Right hindlimb (tissue), 1 donor: Measurements from ENCODE around the gene ISM2.
"Not testable (repeated sequence)": the region's sequence is repeated elsewhere in the genome, so short reads cannot be mapped to it uniquely, and the experiment has no call there.

ENCODE experiments used
- DNase-seq: peaks from one replicate; pipeline ENCODE4 v3.0.0-alpha.2; 2018

Gene ISM2

DNA sequence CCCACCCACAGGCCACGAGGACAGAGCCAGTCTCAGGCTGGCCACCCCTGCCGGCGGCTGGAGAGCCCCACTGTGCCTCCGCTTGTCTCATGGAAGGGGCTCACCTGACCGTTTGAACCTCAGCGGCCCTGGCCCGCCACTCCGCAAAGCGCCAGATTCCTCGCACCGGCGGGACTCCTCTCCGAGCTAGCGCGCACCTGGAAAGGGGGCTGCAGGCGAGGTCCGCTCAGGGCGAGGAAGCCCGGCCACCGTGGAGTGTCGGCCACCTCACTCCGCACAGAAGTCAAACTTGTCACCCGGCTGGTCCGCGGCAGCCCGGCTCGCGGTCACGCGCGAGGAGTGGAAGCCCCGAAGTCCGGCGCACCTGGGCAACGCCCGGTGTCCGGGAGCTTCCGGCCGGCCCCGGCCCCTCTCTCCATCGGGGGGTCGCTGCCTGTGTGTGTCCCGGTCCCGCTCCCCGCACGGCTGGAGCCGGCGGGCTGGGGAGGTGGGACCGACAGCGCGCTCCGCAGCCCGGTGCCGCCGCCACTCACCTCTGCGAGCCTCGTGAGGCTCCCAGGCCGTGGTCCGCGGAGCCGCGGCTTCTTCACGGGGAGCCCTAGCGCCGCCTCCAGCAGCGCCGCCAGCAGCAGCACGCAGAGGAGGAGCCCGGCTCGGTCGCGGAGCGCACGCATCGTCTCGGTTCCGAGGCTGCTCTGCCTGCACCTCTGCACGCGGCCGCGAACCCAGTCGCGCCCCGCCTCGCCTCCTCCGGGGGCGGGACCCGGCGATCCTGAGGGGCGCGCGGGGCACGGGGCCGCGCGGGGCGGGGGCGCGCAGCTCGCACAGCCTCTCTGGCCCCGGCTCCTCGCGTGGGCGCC, at the start of gene ISM2:
Gene ISM2, minus strand, starts transcription at position 697 of the 860 bp plus-strand sequence. Its CDS starts 23 bp downstream, at position 674.
- peak; percentile 41 for DNase-seq

DNA sequence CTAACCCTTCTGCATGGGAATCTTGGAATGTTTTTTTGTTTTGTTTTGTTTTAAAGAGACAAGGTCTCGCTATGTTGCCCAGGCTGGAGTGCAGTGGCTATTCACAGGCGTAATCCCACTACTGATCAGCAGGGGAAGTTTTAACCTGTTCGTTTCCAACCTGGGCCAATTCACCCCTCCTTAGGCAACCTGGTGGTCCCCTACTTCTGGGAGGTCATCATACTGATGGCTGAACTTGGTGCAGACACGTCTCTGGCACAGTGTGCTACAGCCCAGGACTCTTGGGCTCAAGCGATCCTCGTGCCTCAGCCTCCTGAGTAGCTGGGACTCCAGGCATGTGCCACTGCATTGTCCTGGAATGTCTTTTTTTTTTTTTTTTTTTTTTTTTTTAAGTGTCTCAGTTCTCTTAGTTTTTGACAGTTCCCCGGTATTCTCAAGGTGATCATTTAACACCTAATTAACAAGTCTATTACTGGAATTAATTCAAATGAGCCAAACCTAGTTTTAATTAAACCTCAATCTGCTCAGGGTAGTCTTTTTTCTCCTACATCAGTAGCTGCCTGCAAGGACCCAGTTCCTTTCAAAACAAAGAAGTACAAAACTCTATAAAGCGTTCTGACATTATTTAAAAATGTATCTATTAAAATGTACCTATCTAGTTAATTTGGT, 49.0 kb upstream of the ISM2 start:
- no peak for DNase-seq

DNA sequence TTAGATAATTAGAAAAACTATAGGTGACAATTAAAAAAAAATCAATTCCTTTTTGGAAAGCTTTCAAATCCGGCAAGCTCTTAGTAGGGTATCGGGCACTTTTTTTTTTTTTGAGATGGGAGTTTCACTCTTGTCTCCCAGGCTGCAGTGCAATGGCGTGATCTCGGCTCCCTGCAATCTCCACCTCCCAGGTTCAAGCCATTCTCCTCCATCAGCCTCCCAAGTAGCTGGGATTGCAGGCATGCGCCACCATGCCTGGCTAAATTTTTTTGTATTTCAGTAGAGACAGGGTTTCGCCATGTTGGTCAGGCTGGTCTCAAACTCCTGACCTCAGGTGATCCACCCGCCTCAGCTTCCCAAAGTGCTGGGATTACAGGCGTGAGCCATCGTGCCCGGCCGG, 46.6 kb upstream of the ISM2 start:
- DNase-seq: not testable (repeated sequence)

DNA sequence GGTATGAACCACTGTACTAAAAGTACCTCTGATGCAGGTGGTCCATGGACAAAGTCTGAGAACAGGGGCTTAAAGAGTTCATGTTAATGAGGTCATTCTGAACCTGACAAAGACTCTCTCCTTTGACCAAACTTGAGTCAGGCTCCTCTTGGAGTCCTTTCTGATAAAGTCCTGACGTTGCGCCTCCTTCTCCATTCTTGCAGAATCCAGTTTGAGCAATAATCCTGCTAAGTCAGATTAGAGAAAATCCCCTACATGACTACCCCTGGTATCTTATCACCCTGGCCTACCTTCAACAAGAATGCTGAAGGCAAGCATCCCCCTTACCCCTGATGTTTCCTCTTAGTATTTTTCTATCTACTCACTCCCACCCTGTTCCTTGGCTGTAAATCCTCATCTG, 46.0 kb upstream of the ISM2 start:
- no peak for DNase-seq

DNA sequence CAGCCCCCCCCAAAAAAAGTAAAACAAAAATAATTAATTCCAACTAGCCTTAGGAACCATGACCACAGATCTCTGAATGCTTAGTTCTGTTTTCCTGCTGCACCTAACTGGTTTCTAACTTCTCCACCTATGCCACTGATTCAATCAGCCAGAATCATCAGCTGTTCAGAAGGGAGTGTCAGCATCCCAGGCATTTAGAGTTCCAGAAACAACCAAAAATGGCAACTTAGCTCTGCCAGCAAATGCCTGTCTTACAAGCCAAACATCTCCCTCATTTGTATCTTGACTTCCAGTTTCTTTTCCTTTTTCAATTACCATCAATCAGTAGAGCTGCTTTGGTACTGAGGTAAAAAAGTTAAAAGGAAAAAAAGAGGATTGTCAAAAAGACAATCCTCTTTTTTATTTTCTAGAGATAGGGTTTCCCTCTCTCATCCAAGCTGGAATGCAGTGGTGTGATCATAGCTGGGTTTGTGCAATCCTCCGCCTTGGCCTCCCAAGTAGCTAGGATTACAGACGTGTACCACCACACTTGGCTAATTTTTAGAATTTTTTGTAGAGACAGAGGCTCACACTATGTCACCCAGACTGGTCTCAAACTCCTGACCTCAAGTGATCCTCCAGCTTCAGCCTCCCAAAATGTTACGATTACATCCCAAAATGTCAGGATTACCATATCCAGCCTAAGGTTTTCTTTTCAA, 45.2 kb upstream of the ISM2 start:
- DNase-seq: no peak

DNA sequence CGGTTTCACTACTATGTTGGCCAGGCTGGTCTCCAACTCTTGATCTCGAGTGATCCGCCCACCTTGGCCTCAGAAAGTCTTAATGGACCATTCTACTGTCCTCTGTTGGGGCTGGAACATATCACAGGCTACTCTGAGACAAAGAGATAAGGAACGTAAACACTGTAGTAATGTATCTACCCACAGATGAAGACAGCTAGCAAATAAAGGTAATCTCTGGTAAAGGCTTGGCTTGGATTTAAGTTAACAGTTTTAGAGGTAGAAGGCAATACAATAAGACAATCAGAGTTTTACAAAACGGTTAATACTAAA, 44.6 kb upstream of the ISM2 start:
- DNase-seq: no peak

DNA sequence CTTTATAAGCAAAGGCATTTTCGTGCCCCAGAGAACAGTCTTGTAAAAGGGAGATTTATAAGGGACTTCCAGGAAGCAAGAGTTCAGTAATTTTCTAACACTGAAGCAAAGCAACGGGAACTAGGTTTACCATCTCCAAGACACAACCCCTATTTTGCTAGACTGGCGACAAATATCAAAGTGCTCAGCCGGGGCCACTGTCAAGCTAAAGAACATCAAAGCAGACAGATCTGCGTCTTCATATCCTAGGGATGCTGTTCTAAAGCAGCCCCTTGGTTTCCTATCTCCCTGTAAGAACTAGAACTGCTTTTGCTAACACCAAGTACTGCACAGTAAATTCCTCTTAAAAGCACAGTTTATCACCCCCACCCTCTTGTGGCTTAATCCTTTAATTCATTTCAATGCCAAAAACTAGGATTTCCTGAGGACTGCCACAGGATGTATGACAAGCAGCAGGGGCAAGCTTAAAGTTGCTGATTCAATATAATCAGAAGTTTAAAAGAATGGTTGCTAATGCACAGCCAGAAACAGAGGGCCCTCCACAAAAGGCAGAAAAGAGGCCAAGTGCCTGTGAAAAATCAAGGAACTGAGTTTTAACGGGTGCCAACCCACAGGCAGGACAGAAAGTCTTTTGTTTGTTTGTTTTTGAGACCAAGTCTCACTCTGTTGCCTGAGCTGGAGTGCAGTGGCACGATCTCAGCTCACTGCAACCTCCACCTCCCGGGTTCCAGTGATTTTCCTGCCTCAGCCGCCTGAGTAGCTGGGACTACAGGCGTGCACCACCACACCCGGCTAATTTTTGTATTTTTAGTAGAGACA, 44.0 kb upstream of the ISM2 start:
- DNase-seq: no peak

DNA sequence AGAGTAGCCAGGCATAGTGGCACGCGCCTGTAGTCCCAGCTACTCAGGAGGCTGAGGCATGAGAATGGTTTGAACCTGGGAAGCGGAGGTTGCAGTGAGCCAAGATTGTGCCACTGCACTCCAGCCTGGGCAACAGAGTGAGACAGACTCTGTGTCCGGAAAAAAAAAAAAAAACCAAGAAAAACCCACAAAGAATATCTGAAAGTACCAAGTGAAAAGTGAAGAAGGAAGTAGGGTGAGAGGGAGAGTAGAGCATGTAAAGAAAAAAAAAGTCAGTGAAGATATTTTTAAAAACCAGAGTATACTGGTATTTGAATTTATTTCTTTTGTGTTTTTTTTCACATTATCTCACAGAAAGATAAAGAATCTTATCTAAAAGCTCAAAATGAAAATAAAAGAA, 43.3 kb upstream of the ISM2 start:
- no peak for DNase-seq

DNA sequence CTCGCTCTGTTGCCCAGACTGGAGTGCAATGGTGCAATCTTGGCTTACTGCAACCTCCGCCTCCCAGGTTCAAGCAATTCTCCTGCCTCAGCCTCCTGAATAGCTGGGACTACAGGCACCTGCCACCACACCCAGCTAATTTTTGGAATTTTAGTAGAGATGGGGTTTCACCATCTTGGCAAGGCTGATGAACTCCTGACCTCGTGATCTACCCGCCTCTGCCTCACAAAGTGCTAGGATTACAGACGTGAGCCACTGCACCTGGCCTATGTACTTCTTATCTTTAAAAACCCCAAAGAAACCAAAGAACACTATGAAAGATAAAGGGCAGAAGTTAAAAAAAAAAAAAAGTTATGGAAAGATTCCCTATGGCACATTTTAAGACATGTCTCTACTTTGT, 38.3 kb upstream of the ISM2 start:
- DNase-seq: not testable (repeated sequence)

DNA sequence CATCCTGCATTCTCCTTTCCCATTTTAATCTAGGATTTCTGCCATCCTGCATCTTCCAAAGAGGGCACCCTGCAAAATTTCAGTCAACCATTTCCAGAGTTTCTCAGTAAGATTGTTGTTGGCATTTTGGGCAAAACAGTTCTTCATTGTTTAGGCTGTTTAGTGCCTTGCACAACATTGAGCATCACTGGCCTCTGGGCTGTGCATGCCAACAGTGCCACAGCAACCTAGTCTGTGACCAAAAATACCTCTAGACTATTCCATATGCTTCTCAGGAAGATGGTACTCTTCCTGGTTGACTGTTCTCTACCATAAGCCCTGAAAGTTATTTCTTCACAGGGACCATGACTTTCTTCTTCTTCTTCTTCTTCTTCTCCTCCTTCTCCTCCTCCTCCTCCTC, 32.5 kb upstream of the ISM2 start:
- DNase-seq: no peak

DNA sequence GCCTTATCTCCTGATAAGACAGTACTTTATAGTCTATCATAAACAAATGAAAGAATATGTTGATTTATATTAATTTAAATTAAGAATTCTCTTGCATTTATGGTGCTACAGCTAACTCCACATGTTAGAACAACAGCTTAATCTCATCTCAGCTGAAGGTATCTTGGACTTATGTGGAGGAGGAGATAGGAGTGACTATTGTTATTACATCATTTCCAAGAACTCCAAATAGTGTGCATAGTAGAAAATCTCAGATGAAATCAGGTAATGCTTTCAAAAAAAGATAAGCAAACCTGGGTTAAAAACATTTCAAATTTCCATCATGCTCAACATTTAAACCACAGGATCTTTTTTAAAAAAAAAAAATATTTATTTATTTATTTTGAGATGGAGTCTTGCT, 31.3 kb upstream of the ISM2 start:
- DNase-seq: no peak

DNA sequence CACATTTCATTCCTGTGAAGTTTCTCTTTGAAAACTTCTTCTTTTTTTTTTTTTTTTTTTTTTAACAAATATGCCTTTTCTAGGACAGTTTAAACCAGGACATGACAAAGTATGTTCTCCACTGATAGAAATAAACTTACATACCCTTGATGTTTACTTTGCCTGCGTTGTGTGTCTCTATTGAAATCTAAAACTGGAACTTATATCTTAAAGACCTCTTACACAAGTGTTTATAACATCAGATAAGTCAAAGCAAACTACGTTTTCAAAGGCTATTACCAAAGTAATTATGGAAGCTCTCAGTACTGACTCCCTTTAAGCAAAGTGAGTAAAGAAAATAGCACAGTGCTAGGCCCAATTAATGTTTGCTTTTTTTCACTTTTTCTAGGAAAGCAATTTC, 30.6 kb upstream of the ISM2 start:
- no peak for DNase-seq

DNA sequence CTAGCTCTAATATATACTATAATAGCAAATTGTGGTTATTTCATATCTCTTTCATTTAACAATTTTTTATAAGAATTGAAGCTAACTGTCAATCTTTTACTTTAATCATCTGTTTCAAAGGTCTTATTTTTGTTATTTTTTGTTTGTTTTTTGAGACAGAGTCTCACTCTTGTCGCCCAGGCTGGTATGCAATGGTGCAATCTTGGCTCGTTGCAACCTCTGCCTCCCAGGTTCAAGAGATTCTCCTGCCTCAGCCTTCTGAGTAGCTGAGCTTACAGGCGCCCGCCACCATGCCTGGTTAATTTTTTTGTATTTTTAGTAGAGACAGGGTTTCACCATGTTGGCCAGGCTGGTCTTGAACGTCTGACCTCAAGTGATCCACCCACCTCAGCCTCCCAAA, 30.1 kb upstream of the ISM2 start:
- not testable (repeated sequence) for DNase-seq

DNA sequence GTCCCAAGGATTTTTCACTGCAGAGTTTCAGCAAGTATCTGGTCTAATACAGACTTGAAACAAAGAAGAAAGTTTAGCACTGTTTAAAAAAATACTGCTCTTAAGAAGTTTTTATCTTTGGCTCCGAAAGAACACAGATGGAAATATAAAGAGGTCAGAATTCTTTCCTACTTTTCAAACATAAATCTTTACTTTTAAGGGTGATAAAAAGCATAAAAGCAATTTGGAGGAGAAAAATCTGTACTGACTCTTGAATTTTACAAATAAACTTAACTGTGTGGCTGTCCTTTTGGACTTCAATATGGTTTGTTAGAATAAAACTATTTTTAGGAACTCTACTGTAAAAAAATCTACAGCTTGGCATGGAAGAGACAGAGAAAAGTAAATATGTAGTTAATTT, 27.6 kb upstream of the ISM2 start:
- DNase-seq: no peak

DNA sequence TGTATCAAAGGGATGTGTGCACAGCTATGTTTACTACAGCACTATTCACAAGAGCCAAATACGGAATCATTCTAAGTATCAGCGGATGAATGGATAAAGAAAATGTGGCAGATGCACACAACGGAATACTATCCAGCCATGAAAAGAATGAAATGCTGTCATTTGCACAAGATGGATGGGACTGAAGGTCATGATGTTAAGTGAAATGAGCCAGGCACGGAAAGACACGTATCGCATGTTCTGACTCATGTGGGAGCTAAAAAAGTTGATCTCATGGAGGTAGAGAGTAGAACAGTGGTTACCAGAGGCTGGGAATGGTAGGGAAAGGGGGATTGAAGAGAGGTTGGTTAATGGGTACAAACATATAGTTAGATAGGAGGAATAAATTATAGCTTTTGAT, 25.9 kb upstream of the ISM2 start:
- DNase-seq: no peak

DNA sequence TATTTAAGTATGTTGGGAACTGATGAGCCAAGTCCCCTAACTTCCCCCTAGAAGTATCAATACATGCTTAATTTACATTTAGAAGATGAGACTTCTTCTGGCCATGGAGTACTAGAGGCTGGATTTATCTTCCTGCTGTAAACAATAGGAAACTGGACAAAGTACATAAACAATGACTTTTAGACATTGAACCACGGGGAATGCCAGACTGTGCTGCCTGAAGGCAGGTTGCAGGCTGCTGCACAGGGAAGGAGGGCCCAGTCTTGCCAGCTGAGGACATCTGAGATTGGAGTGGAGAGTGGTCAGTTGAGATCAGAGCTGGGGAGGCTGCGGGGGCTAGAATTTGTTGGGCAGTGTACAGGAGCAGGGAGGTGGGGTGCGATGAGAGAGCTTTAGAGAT, 24.5 kb upstream of the ISM2 start:
- DNase-seq: no peak

DNA sequence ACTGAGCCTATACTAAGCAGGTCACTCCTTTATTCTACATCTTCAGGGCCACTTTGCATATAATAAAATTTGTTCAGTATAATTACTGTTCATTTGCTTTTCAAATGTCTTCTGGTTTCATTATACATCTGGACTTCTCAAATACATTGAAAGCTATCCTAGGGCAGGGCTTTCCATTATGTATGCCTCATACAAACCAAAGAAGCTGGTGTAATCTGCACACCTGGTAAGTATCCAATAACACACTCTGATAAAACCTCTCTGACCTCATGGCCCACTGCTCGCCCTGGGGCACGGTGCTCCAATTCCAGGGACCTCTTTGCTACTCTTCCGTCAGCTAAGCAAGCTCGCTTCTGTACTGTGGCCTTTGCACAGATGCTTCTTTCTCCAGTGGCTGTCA, 21.9 kb upstream of the ISM2 start:
- no peak for DNase-seq

DNA sequence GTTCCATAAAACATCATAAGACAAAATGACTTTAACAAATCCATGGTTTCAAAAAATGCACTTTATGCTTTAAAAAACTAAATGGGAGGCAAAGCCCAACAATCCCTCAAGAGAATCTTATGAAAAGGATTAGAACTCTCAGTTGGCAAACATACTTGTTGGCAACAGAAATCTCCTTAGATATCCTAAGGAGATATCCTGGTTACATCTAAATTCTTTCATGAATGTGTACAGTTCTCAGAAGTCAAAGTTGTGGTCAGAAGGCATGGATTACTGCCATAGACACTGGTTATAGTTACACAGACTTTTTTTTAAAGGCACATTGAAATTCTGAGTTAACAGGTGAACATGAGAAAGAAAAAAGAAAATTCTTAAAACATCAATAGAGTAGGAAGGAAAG, 17.5 kb upstream of the ISM2 start:
- no peak for DNase-seq

DNA sequence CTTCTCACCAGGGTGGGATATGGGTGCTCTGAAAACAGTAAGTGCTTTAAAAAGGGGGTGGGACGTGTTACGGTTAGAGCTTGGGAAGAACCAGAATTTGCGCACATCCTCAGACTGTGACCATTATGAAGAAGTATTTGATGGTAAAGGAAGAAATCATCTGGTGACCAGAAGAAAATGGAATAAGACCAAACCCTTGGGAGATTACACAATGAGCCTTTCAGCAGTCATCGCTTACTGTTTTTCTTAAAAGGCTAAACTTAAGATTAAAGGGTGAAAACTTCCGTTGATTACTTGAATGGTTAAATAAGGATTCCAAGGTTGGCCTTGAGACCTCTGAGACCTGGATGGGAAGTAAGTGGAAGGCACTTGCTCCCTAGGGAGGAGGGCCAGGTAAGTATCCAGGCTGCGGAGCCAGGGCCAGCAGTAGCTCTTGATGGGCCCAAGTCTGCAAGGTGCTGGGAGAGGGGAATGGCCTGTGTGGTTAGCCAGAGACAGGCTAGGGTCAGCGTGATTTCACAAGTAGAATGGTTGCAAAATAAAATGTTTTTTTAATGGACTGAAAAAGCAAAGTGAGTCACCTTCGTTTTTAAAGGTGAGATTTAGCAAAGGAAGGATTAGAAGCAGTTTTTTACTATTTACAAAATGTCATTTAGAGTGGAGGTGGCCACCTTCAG, 13.0 kb upstream of the ISM2 start:
- DNase-seq: no peak

DNA sequence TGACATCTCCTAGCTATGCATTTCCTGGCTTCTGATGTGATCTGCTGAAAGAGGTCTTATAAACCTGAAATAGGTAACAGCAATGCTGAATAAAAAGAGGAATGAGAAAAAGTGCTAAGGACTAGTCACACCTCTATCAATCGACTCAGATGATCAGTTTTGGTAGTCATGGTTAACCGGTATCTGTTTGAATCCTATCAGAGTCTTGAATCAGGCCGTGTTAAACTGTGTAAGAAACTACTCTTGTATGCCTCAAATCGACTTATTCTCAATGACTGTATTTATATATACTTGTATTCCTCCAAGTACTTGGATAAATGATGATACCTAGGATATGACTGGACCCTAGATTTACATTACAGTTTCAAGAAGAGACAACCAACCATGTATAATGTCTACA, 10.8 kb upstream of the ISM2 start:
- no peak for DNase-seq

DNA sequence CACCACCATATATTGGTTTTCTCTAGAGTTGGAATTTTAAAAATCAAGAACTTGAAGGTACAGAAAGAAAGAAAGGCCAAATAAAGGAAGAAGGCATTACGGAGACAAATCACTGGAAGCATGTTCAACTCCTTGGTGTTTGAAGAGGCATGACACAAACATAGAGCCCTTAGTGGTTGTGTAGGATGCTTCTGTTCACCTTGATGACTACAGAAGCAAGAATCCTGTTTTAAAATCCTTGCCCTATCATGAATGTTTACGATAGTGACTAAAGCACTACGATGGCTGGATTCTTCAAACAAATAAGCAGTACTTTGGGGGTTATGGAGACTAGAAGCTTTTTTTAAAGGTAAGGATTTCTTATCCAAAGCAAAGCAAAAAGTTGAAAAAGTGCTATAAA, 10.3 kb upstream of the ISM2 start:
- DNase-seq: no peak

DNA sequence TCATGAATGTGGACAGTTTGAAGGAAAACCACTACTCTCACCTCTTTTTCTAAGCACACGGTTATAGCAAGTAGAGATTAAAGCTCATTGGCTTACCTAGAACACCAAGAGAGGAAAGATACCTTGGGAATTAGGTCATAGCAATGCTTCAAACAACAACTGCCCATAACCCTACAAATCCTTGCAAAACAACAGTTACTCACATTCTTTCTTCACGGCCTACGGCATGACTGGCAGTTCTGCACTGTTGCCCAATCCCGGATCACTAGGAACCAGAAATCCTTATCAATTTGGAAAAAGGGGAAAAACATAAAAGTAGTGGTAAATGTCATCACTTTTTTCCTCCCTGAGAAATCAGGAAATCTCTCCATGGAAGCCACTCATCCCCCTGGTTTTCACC, 9.6 kb upstream of the ISM2 start:
- DNase-seq: no peak

DNA sequence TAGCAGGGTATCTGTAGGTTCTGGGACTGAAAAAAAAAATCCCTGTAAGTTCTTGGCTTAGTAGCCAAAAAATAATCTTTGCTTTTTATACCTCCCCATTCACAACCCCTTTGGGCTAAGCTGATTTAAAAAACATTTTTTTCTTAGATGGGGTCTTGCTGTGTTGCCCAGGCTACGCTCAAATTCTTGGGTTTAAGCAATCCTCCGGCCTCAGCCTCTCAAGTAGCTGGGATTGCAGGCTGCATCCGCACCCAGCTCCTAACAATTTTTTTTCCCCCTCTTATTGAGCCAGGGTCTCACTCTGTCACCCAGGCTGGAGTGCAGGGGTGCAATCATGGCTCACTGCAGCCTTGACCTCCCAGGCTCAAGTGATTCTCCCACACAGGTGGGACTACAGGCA, 9.1 kb upstream of the ISM2 start:
- no peak for DNase-seq
